Subcutaneous adipose tissue (tissue), 4 donors: ENCODE results near the gene MINDY4. TPM values are rescaled to one million over a fixed set of nuclear protein-coding genes. Genes with fewer than 3 reads are reported as not detected.

Experiments used
- total RNA-seq, 4 donors: library from RNA; depleted of rRNA; stranded (reverse); fragments of >200 nt; gene quantifications; one replicate each; pipeline ENCODE4 v1.1.0, GENCODE V29; 2016
- TF ChIP-seq, protein P1 (sequence below): fragments of 450-650 bp; IDR thresholded peaks from one replicate; pipeline ENCODE4 v1.5.1; 2016; ENCODE audit warnings: low read depth, mild to moderate bottlenecking, control low read depth, antibody characterized with exemption, moderate library complexity

MINDY4 gene
- total RNA-seq, 4 donors from 2014 or later = 3.7 to 8.5 (median 7.4) TPM

DNA sequence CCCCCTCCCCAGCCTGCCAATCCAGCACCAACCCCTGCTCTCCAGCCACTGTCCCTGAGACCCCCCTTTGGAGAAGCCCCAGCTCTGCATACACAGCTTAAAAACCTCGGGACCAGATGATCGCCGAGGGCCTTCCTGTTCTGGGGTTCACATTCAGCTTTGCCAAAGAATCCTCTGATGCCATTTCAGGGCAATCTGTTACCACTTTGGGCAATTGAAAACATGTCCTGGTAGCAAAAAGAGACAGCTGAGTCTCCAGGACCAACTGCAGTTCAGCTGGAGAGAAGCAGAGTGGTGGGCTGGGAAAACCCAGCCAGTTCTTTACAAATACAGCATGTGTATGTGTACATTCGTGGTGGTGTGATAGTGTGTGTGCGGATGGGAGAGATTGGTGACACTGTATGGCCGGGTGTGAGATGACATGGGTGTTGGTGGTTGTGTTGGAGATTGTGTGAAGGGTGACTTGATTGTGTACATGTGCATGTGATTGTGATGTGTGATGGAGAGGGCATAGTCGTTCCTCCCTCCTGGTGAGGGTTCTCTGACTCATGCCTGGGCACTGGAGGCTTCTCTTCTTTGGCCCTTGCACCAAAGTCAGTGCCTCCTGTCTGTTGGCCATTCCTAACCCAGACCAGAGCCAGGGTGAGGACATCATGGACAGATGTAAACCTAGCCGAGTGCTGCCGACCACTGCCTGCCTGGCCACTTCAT lies 91.9 kb downstream of the MINDY4 start:
- TF ChIP-seq, protein P1, sequence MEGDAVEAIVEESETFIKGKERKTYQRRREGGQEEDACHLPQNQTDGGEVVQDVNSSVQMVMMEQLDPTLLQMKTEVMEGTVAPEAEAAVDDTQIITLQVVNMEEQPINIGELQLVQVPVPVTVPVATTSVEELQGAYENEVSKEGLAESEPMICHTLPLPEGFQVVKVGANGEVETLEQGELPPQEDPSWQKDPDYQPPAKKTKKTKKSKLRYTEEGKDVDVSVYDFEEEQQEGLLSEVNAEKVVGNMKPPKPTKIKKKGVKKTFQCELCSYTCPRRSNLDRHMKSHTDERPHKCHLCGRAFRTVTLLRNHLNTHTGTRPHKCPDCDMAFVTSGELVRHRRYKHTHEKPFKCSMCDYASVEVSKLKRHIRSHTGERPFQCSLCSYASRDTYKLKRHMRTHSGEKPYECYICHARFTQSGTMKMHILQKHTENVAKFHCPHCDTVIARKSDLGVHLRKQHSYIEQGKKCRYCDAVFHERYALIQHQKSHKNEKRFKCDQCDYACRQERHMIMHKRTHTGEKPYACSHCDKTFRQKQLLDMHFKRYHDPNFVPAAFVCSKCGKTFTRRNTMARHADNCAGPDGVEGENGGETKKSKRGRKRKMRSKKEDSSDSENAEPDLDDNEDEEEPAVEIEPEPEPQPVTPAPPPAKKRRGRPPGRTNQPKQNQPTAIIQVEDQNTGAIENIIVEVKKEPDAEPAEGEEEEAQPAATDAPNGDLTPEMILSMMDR = no peak

DNA sequence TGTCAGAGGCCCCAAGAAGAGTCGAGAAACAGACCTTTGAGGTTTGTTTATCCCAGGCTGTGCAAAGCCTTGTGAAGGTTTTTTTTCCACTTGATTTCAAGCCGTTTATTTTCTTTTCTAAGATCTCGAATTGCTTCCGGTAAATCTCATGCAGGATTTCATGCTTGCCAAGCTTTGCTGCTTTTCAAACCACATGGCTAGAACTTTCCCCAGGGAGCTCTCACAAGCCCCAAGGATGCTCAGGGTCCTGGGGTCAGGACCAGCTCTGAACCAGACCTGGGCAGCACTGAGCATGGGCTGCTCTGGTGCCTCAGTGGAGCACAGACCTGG lies 92.5 kb downstream of the MINDY4 start:
- TF ChIP-seq, protein P1 = no peak

DNA sequence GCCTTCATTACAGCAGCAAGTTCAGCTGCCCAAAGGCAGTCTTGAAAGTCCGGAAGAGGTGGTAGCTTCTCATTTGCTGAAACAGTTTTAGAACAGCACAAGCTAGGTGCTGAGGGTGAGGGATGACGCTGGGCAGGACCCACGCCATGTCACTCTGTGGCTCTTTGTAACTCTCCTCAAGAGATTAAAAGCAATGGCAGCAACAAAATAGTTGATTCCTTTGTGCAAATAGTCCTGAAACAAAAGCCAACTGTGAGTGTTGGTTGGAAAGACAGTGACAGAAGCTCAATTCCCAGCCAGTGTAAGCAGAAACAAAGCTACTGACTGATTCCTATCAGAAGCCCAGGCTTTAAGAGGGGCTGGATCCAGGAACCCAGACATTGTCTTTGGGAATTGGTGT lies 92.9 kb downstream of the MINDY4 start:
- TF ChIP-seq, protein P1 = no peak

DNA sequence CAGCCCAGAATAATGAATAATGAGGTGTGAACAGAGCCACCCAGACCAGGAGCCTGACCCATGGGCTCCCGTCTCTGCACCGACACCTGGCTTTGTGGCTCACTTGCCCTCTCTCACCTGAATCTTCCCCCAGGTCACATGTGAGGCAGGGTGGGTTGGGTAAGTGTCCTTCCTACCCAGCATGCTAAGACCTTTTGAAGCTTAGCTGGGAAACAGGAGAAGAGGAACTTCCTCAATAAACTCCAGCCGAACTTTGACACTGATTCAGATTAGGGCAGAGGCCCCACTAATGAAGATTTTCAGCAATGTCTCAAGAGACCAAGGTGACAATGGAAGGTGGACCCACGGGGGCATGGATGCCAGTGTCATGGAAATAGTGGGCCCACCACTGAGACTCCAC lies 93.9 kb downstream of the MINDY4 start:
- TF ChIP-seq, protein P1 = no peak

DNA sequence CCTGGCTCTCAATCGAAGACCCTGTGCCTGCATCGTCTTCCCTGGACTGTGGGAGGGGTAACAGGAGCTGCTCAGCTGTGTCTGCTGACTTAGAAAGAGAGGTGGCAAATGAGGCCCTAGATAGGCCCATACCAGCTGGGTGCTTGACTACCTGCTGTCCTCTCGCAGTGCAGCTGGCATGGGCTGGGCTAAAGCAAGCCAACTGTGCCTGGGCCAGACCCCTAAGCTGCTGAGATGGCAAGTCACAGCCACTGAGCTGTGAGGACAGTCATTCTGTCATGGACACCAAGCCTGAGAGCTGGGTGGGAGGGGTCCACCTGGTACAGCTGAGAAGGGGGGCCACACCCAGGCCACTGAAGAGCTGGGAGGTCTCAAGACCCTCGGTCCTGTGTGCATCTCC lies 94.6 kb downstream of the MINDY4 start:
- TF ChIP-seq, protein P1 = no peak

DNA sequence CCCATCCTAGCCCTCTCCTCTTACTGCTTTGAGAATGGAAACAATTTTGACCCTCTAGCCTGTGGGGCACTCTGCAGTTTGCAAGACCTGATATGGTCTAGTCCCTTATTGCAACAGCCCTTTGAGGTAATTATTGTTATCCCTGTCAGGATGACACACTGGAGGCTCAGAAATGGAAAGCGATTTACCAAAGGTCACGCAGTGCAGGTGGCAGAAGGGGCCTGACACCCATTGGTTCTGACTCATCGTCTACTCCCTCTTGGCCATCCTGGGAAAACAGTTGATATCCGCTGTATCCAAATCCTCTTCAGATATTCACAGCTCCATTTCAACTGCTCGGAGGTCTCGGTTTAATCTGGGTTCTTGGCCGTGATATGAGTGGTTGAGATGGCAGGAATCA lies 95.7 kb downstream of the MINDY4 start:
- TF ChIP-seq, protein P1 = no peak

DNA sequence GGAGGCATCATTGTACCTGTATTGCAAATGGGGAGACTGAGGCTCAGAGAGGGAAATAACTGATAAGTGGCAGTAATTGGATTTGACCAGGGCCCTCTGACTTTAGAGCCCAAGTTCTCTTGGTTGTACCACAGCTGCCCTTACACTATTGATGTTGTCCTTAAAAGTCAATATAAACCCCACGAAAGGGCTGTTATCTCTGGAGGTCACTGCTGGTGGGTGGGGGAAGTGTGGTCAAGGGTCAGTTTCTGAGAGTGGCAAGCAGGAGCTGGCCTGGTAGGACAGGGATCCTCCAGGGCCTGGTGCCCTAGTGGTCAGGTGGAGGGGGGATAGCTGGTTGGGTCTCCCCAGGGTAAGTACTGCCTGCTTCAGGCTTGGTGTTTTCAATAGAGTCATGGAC lies 96.3 kb downstream of the MINDY4 start:
- TF ChIP-seq, protein P1 = no peak
